Liver (tissue), 3 donors: ENCODE results near the gene RPP21.

Experiments
- ATF3 ChIP-seq: IDR thresholded peaks from 2 replicates; pipeline ENCODE4 v1.6.1; 2016; ENCODE audit warnings: antibody characterized with exemption
- FOXA1 ChIP-seq: IDR thresholded peaks from 2 replicates; pipeline ENCODE4 v1.6.1; 2016; ENCODE audit warnings: antibody characterized with exemption
- GABPA ChIP-seq, 2 donors: IDR thresholded peaks in 1 of 2; conservative IDR thresholded peaks in 1 of 2; 2 replicates each; pipeline ENCODE4 v1.6.1; 2016; ENCODE audit warnings: antibody characterized with exemption in 2 of 2, mild to moderate bottlenecking in 1 of 2, moderate library complexity in 1 of 2
- RAD21 ChIP-seq, 2 donors: IDR thresholded peaks; 2 replicates each; pipeline ENCODE4 v1.6.1; 2016; ENCODE audit warnings: antibody characterized with exemption in 2 of 2, mild to moderate bottlenecking in 2 of 2
- REST ChIP-seq: IDR thresholded peaks from 2 replicates; pipeline ENCODE4 v1.6.1; 2016; ENCODE audit warnings: antibody characterized with exemption, mild to moderate bottlenecking
- RXRA ChIP-seq, 2 donors: IDR thresholded peaks; 2 replicates each; pipeline ENCODE4 v1.6.1; 2017 to 2018; ENCODE audit warnings: antibody characterized with exemption in 2 of 2, mild to moderate bottlenecking in 1 of 2
- YY1 ChIP-seq: IDR thresholded peaks from 2 replicates; pipeline ENCODE4 v1.6.1; 2016; ENCODE audit warnings: antibody characterized with exemption, mild to moderate bottlenecking
- TF ChIP-seq, protein P1 (sequence below): fragments of 150-350 bp; IDR thresholded peaks from 2 replicates; pipeline ENCODE4 v1.5.1; 2017; ENCODE audit warnings: improper control_type of control experiment, low read depth, low read length; ENCODE audit not compliant: missing input control
- TF ChIP-seq, protein P2 (sequence below): IDR thresholded peaks from 2 replicates; pipeline ENCODE4 v1.6.1; 2016; ENCODE audit warnings: antibody characterized with exemption
- TF ChIP-seq, protein P3 (sequence below): IDR thresholded peaks from 2 replicates; pipeline ENCODE4 v1.6.1; 2016; ENCODE audit warnings: antibody characterized with exemption
- donor health status: healthy.
- donor health status: healthy.

DNA sequence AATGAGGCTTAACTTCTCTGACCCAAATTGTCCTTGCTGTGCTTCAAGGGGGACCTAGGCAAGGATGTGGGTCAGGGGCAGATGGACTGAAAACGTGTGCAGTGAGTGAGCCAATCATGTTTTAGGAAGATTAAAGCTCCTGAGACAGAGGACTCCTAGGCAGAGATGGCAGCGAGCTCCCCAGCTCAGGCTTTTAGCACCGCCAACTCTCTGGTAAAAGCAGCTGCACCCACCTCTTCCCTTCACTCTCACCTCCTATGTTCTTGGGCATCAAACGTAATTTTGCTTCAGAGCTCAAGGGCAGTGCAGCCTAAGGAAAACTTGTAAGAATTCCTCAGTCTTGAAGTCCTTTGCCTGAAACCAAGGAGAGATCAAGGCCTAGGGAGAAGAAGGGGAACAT lies 10.3 kb downstream of the RPP21 start:
- TF ChIP-seq, protein P1, sequence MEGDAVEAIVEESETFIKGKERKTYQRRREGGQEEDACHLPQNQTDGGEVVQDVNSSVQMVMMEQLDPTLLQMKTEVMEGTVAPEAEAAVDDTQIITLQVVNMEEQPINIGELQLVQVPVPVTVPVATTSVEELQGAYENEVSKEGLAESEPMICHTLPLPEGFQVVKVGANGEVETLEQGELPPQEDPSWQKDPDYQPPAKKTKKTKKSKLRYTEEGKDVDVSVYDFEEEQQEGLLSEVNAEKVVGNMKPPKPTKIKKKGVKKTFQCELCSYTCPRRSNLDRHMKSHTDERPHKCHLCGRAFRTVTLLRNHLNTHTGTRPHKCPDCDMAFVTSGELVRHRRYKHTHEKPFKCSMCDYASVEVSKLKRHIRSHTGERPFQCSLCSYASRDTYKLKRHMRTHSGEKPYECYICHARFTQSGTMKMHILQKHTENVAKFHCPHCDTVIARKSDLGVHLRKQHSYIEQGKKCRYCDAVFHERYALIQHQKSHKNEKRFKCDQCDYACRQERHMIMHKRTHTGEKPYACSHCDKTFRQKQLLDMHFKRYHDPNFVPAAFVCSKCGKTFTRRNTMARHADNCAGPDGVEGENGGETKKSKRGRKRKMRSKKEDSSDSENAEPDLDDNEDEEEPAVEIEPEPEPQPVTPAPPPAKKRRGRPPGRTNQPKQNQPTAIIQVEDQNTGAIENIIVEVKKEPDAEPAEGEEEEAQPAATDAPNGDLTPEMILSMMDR = no peak
- TF ChIP-seq GABPA (IDR thresholded peaks at IDR 0.05 in 1 of 2, conservative IDR thresholded peaks at IDR 0.05 in 1 of 2) (no peak), RAD21 (IDR thresholded peaks at IDR 0.05) (no peak), RXRA (IDR thresholded peaks at IDR 0.05) (no peak), ATF3 (no peak), FOXA1 (no peak), YY1 (no peak), REST (no peak)
- TF ChIP-seq, protein P2, sequence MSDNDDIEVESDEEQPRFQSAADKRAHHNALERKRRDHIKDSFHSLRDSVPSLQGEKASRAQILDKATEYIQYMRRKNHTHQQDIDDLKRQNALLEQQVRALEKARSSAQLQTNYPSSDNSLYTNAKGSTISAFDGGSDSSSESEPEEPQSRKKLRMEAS = no peak
- TF ChIP-seq, protein P3, sequence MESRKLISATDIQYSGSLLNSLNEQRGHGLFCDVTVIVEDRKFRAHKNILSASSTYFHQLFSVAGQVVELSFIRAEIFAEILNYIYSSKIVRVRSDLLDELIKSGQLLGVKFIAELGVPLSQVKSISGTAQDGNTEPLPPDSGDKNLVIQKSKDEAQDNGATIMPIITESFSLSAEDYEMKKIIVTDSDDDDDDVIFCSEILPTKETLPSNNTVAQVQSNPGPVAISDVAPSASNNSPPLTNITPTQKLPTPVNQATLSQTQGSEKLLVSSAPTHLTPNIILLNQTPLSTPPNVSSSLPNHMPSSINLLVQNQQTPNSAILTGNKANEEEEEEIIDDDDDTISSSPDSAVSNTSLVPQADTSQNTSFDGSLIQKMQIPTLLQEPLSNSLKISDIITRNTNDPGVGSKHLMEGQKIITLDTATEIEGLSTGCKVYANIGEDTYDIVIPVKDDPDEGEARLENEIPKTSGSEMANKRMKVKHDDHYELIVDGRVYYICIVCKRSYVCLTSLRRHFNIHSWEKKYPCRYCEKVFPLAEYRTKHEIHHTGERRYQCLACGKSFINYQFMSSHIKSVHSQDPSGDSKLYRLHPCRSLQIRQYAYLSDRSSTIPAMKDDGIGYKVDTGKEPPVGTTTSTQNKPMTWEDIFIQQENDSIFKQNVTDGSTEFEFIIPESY = no peak
